Measurements from ENCODE around the gene BNIP3. TPM values are rescaled to one million over a fixed set of nuclear protein-coding genes. Genes with fewer than 3 reads are reported as not detected.

Gene BNIP3
- polyA plus RNA-seq, 1 donor, result 50.6 TPM

- no peak for DNase-seq
- no peak overlapping the region for H3K4me3 ChIP-seq (ENCODE audit: low read length)
- H3K36me3 ChIP-seq (ENCODE audit: control insufficient read depth, insufficient read depth, low read length), result peaks cover 70% of the 10 kb centered on the region
- no peak overlapping the region for H3K27ac ChIP-seq (ENCODE audit: low read length)
- H3K4me1 ChIP-seq (ENCODE audit: control insufficient read depth, insufficient read depth, low read length), result no peaks in the 10 kb centered on the region
- WGBS (ENCODE audit: insufficient coverage, low lambda C conversion rate), result no CpG with 5 or more reads among the region's 11 CpGs
- no peaks in the 10 kb centered on the region for H3K27me3 ChIP-seq (ENCODE audit: control insufficient read depth, insufficient read depth, low read length)
- H3K9me3 ChIP-seq (ENCODE audit: control insufficient read depth, low read depth, low read length), result no peaks in the 10 kb centered on the region
Observed at GRCh38 chr10:131943021-131943814, 38.5 kb downstream of the BNIP3 start.

GRCh38 chr10:131942455-131942854, 39.3 kb downstream of the BNIP3 start:
- Histone ChIP-seq H3K27me3 (ENCODE audit: control insufficient read depth, insufficient read depth, low read length) (no peaks in the 10 kb centered on the region), H3K36me3 (ENCODE audit: control insufficient read depth, insufficient read depth, low read length) (peaks cover 68% of the 10 kb centered on the region), H3K4me1 (ENCODE audit: control insufficient read depth, insufficient read depth, low read length) (no peaks in the 10 kb centered on the region), H3K27ac (ENCODE audit: low read length) (no peak overlapping the region), H3K4me3 (ENCODE audit: low read length) (no peak overlapping the region), H3K9me3 (ENCODE audit: control insufficient read depth, low read depth, low read length) (peaks cover 3% of the 10 kb centered on the region)
- no peak for DNase-seq
- no CpG with 5 or more reads among the region's 1 CpG for WGBS (ENCODE audit: insufficient coverage, low lambda C conversion rate)

GRCh38 chr10:131938681-131939080, 43.0 kb downstream of the BNIP3 start:
- no peaks in the 10 kb centered on the region for H3K27me3 ChIP-seq (ENCODE audit: control insufficient read depth, insufficient read depth, low read length)
- WGBS (ENCODE audit: insufficient coverage, low lambda C conversion rate), result no CpG with 5 or more reads among the region's 10 CpGs
- no peak for DNase-seq
- H3K4me1 ChIP-seq (ENCODE audit: control insufficient read depth, insufficient read depth, low read length), result no peaks in the 10 kb centered on the region
- H3K4me3 ChIP-seq (ENCODE audit: low read length), result no peak overlapping the region
- H3K9me3 ChIP-seq (ENCODE audit: control insufficient read depth, low read depth, low read length), result peaks cover 3% of the 10 kb centered on the region
- H3K36me3 ChIP-seq (ENCODE audit: control insufficient read depth, insufficient read depth, low read length), result peaks cover 55% of the 10 kb centered on the region
- no peak overlapping the region for H3K27ac ChIP-seq (ENCODE audit: low read length)

GRCh38 chr10:131937836-131938235, 43.9 kb downstream of the BNIP3 start:
- no peak overlapping the region for H3K27ac ChIP-seq (ENCODE audit: low read length)
- H3K36me3 ChIP-seq (ENCODE audit: control insufficient read depth, insufficient read depth, low read length), result peaks cover 51% of the 10 kb centered on the region
- H3K9me3 ChIP-seq (ENCODE audit: control insufficient read depth, low read depth, low read length), result peaks cover 3% of the 10 kb centered on the region
- no peak for DNase-seq
- no peaks in the 10 kb centered on the region for H3K4me1 ChIP-seq (ENCODE audit: control insufficient read depth, insufficient read depth, low read length)
- H3K27me3 ChIP-seq (ENCODE audit: control insufficient read depth, insufficient read depth, low read length), result no peaks in the 10 kb centered on the region
- WGBS (ENCODE audit: insufficient coverage, low lambda C conversion rate), result no CpG with 5 or more reads among the region's 20 CpGs
- H3K4me3 ChIP-seq (ENCODE audit: low read length), result no peak overlapping the region

- WGBS (ENCODE audit: insufficient coverage, low lambda C conversion rate), result no CpG with 5 or more reads among the region's 18 CpGs
- peaks cover 46% of the 10 kb centered on the region for H3K36me3 ChIP-seq (ENCODE audit: control insufficient read depth, insufficient read depth, low read length)
- H3K27ac ChIP-seq (ENCODE audit: low read length), result no peak overlapping the region
- DNase-seq, result no peak
- H3K4me3 ChIP-seq (ENCODE audit: low read length), result no peak overlapping the region
- no peaks in the 10 kb centered on the region for H3K27me3 ChIP-seq (ENCODE audit: control insufficient read depth, insufficient read depth, low read length)
- H3K4me1 ChIP-seq (ENCODE audit: control insufficient read depth, insufficient read depth, low read length), result no peaks in the 10 kb centered on the region
- peaks cover 3% of the 10 kb centered on the region for H3K9me3 ChIP-seq (ENCODE audit: control insufficient read depth, low read depth, low read length)
Observed at GRCh38 chr10:131936736-131937135, 45.0 kb downstream of the BNIP3 start.

DNA sequence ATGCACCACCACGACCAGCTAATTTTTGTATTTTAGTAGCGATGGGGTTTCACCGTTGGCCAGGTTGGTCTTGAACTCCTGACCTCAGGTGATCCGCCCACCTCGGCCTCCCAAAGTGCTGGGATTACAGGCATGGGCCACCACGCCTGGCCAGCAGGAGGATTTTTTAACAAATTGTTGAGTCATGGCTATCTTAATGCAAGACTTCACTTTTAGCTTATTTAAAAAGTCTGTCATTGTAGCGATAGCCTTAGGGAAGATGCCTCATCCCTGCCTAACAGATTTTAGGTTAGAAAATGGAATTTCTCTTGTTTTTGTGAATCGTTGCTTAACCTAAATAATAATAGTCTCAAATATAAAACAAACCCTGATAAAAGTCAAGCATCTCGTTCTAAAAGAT, 45.4 kb downstream of the BNIP3 start:
- no peaks in the 10 kb centered on the region for H3K4me1 ChIP-seq (ENCODE audit: control insufficient read depth, insufficient read depth, low read length)
- WGBS (ENCODE audit: insufficient coverage, low lambda C conversion rate), result 75% methylated on average over 1 of the region's 9 CpGs
- H3K9me3 ChIP-seq (ENCODE audit: control insufficient read depth, low read depth, low read length), result peaks cover 3% of the 10 kb centered on the region
- DNase-seq, result no peak
- H3K27me3 ChIP-seq (ENCODE audit: control insufficient read depth, insufficient read depth, low read length), result no peaks in the 10 kb centered on the region
- H3K36me3 ChIP-seq (ENCODE audit: control insufficient read depth, insufficient read depth, low read length), result peaks cover 41% of the 10 kb centered on the region
- no peak overlapping the region for H3K4me3 ChIP-seq (ENCODE audit: low read length)
- no peak overlapping the region for H3K27ac ChIP-seq (ENCODE audit: low read length)

- Histone ChIP-seq H3K27me3 (ENCODE audit: control insufficient read depth, insufficient read depth, low read length) (no peaks in the 10 kb centered on the region), H3K4me1 (ENCODE audit: control insufficient read depth, insufficient read depth, low read length) (no peaks in the 10 kb centered on the region), H3K4me3 (ENCODE audit: low read length) (no peak overlapping the region), H3K9me3 (ENCODE audit: control insufficient read depth, low read depth, low read length) (peaks cover 3% of the 10 kb centered on the region), H3K36me3 (ENCODE audit: control insufficient read depth, insufficient read depth, low read length) (peaks cover 33% of the 10 kb centered on the region), H3K27ac (ENCODE audit: low read length) (no peak overlapping the region)
- DNase-seq, result no peak
- no CpG with 5 or more reads among the region's 1 CpG for WGBS (ENCODE audit: insufficient coverage, low lambda C conversion rate)
Observed at GRCh38 chr10:131935260-131935659, 46.5 kb downstream of the BNIP3 start.

DNA sequence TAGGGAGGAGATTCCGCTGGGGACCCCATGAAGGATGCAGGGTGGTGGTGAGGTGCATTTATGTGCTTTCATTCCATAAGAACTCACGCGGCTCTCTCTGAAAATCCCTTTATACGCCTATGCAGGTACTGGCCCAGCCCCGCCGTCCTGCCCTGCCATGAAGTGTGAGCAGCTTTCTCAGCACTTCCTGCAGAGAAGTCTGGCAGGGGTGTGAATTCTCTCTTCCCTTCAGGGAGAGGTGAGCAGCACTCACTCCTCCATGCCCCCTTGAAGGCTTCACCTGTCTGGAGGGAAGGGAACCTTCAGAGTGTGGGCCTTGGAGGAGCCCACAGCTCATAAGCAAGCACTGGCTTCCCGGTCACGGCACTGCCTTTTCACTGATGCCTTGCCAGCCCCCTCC, 47.0 kb downstream of the BNIP3 start:
- DNase-seq, result no peak
- peaks cover 3% of the 10 kb centered on the region for H3K9me3 ChIP-seq (ENCODE audit: control insufficient read depth, low read depth, low read length)
- H3K27me3 ChIP-seq (ENCODE audit: control insufficient read depth, insufficient read depth, low read length), result no peaks in the 10 kb centered on the region
- H3K4me3 ChIP-seq (ENCODE audit: low read length), result no peak overlapping the region
- H3K36me3 ChIP-seq (ENCODE audit: control insufficient read depth, insufficient read depth, low read length), result peaks cover 33% of the 10 kb centered on the region
- WGBS (ENCODE audit: insufficient coverage, low lambda C conversion rate), result no CpG with 5 or more reads among the region's 8 CpGs
- H3K4me1 ChIP-seq (ENCODE audit: control insufficient read depth, insufficient read depth, low read length), result no peaks in the 10 kb centered on the region
- H3K27ac ChIP-seq (ENCODE audit: low read length), result no peak overlapping the region

DNA sequence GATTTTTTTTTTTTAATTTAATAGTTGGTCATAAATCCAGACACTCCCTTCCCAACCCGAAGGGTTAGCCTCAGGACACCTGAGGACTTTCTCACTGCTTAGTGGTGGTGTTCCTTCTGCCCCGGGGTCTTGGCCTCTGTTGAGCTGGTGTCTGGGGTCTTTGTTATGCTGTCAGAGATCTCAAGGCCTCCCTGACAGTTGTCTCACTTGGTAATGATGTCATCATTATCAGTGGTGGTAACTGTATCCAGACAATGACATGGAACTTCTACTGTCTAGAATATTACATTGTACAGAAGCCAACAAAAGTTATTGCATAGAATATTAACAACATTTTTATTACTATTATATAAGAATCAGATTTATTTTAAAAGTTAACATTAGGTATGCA, 48.0 kb downstream of the BNIP3 start:
- no CpG with 5 or more reads among the region's 2 CpGs for whole genome bisulfite sequencing (ENCODE audit: insufficient coverage, low lambda C conversion rate)
- H3K4me1 ChIP-seq (ENCODE audit: control insufficient read depth, insufficient read depth, low read length), result no peaks in the 10 kb centered on the region
- no peak overlapping the region for H3K27ac ChIP-seq (ENCODE audit: low read length)
- DNase-seq, result no peak
- peaks cover 3% of the 10 kb centered on the region for H3K9me3 ChIP-seq (ENCODE audit: control insufficient read depth, low read depth, low read length)
- H3K36me3 ChIP-seq (ENCODE audit: control insufficient read depth, insufficient read depth, low read length), result peaks cover 37% of the 10 kb centered on the region
- H3K27me3 ChIP-seq (ENCODE audit: control insufficient read depth, insufficient read depth, low read length), result no peaks in the 10 kb centered on the region
- H3K4me3 ChIP-seq (ENCODE audit: low read length), result no peak overlapping the region

DNA sequence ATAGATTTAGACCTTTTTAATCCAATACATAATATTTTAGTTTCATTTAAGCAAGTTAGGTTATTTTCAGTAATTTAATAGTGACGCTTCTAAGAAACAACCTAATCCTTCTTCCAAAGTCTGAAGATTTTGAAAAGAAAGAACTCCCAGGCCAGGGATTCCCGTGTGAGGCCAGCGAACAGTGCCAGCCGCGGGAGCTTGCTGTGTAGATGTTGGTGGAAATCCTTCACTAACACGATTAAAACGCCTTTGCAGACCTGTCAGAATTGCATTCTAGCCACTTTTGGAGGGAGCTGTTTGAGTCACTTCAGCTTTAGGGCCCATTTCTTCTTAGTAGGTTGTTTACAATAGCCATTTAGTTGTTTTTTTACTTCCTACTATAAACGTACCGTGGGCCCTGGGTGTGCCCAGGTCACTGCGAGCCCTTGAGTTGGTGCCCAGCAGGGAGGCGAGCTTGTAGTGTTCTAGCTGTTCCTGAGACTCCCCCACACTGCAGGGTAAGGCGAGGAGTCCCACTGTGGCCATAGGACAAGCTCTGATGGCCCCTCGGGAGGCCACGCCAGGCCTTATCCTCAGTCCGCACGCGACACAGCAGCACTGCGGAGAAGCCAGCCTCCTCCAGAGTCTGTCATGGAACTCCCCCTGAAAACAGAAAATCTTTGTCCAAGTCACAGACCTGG, 48.6 kb downstream of the BNIP3 start:
- Histone ChIP-seq H3K27me3 (ENCODE audit: control insufficient read depth, insufficient read depth, low read length) (no peaks in the 10 kb centered on the region), H3K36me3 (ENCODE audit: control insufficient read depth, insufficient read depth, low read length) (peaks cover 34% of the 10 kb centered on the region), H3K4me3 (ENCODE audit: low read length) (no peak overlapping the region), H3K27ac (ENCODE audit: low read length) (no peak overlapping the region), H3K9me3 (ENCODE audit: control insufficient read depth, low read depth, low read length) (peaks cover 3% of the 10 kb centered on the region), H3K4me1 (ENCODE audit: control insufficient read depth, insufficient read depth, low read length) (no peaks in the 10 kb centered on the region)
- DNase-seq, result no peak
- 83% methylated on average over 1 of the region's 18 CpGs for WGBS (ENCODE audit: insufficient coverage, low lambda C conversion rate)
